Gastrocnemius medialis (tissue), 4 donors: ENCODE data around the gene LRIG3.

Experiments used
- CTCF ChIP-seq, 5 experiments: fragments of 450-650 bp in 3 of 5; fragments of 200-600 bp in 2 of 5; sonication (generic) in 2 of 5; IDR thresholded peaks in 4 of 5; conservative IDR thresholded peaks in 1 of 5; 1 replicate in 4 of 5; 2 replicates in 1 of 5; pipeline ENCODE4 v1.5.1; 2016 to 2019; ENCODE audit warnings: antibody characterized with exemption in 5 of 5, mild to moderate bottlenecking in 3 of 5, moderate library complexity in 3 of 5
- POLR2A ChIP-seq, 2 donors: fragments of 450-650 bp; IDR thresholded peaks; one replicate each; pipeline ENCODE4 v1.6.1; 2017; ENCODE audit warnings: antibody characterized with exemption in 2 of 2, mild to moderate bottlenecking in 2 of 2, moderate library complexity in 2 of 2

GRCh38 chr12:58926586-58926985 lies 6.3 kb upstream of the LRIG3 start:
- no peak for TF ChIP-seq CTCF (IDR thresholded peaks at IDR 0.05 in 4 of 5, conservative IDR thresholded peaks at IDR 0.05 in 1 of 5)
- no peak for TF ChIP-seq POLR2A (IDR thresholded peaks at IDR 0.05)
